ENCODE data around the gene EIF2A. TPM values are rescaled to one million over a fixed set of nuclear protein-coding genes. Genes with fewer than 3 reads are reported as not detected.

EIF2A gene
- total RNA-seq, 2 donors from 2014 or later, result 131 to 149 TPM

GRCh38 chr3:150547045-150547741, 606 bp downstream of the EIF2A start:
- no peaks in the 10 kb centered on the region for H3K27me3 Mint-ChIP-seq (ENCODE audit: low read depth)
- H3K4me3 Mint-ChIP-seq, result peak overlapping the region; percentile 94 to 100
- no peaks in the 10 kb centered on the region for H3K9me3 Mint-ChIP-seq
- ATAC-seq (replicated peaks in 1 of 2) (no peak), DNase-seq (no peak)
- peaks cover 70% of the 10 kb centered on the region for H3K4me1 Mint-ChIP-seq (ENCODE audit: low read depth)
- H3K27ac Mint-ChIP-seq, result peak overlapping the region; percentile 100
- peaks cover 16 to 36% of the 10 kb centered on the region in 2 donors for H3K36me3 Mint-ChIP-seq (ENCODE audit: insufficient read depth in 2 of 2)

DNA sequence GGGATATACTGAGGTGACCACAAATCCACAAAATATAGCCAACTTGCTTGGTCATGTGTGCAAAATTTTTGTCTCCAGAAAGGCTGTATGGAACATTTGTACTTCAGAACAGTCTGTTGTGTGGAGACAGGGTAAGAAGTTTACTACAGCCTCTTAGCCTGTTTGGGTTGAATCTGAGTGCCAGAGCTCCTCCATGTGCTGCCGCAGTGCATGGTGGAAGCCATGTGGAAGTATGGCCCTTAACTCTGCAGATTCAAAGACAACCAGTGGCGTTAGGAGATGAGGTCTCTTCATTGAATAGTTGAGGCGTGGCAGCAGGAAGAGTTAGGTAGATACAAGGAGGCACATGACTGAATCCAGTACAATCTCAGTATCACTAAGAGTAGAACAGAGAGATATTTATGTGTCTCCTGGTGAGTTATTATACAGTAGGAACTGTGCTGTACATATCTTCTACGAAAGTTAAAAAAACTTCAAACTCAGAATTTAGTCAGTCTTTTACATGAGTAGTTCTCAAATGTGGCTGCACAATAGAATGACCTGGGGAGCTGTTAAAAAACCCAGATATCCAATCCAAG, 9.4 kb downstream of the EIF2A start:
- H3K27me3 Mint-ChIP-seq (ENCODE audit: low read depth), result no peaks in the 10 kb centered on the region
- peaks cover 32% of the 10 kb centered on the region for H3K4me1 Mint-ChIP-seq (ENCODE audit: low read depth)
- DNase-seq (no peak), ATAC-seq (replicated peaks in 1 of 2) (peak in 1 of 2 donors; percentile 57)
- peaks cover 9 to 34% of the 10 kb centered on the region in 2 donors for H3K36me3 Mint-ChIP-seq (ENCODE audit: insufficient read depth in 2 of 2)
- H3K9me3 Mint-ChIP-seq, result no peaks in the 10 kb centered on the region
- H3K4me3 Mint-ChIP-seq, result no peak overlapping the region
- peak overlapping the region; percentile 67 for H3K27ac Mint-ChIP-seq

GRCh38 chr3:150556792-150557191, 10.2 kb downstream of the EIF2A start:
- H3K4me1 Mint-ChIP-seq (ENCODE audit: low read depth), result peaks cover 28% of the 10 kb centered on the region
- no peaks in the 10 kb centered on the region for H3K9me3 Mint-ChIP-seq
- H3K27me3 Mint-ChIP-seq (ENCODE audit: low read depth), result no peaks in the 10 kb centered on the region
- no peak for DNase-seq
- H3K4me3 Mint-ChIP-seq, result no peak overlapping the region
- no peak for ATAC-seq (replicated peaks in 1 of 2)
- peaks cover 8 to 32% of the 10 kb centered on the region in 2 donors for H3K36me3 Mint-ChIP-seq (ENCODE audit: insufficient read depth in 2 of 2)
- peak overlapping the region; percentile 67 for H3K27ac Mint-ChIP-seq

- Mint-ChIP-seq H3K9me3 (no peaks in the 10 kb centered on the region), H3K27ac (peak overlapping the region; percentile 68), H3K36me3 (ENCODE audit: insufficient read depth in 2 of 2) (peaks cover 6 to 26% of the 10 kb centered on the region in 2 donors), H3K27me3 (ENCODE audit: low read depth) (no peaks in the 10 kb centered on the region), H3K4me1 (ENCODE audit: low read depth) (peaks cover 28% of the 10 kb centered on the region), H3K4me3 (no peak overlapping the region)
- DNase-seq, result no peak
- ATAC-seq (replicated peaks in 1 of 2), result no peak
Observed at GRCh38 chr3:150557725-150558124, 11.1 kb downstream of the EIF2A start.

- ATAC-seq (replicated peaks in 1 of 2) (no peak), DNase-seq (no peak)
- Mint-ChIP-seq H3K9me3 (no peaks in the 10 kb centered on the region), H3K4me3 (no peak overlapping the region), H3K27ac (no peak overlapping the region), H3K36me3 (ENCODE audit: insufficient read depth in 2 of 2) (peaks cover 5 to 27% of the 10 kb centered on the region in 2 donors), H3K27me3 (ENCODE audit: low read depth) (no peaks in the 10 kb centered on the region), H3K4me1 (ENCODE audit: low read depth) (no peaks in the 10 kb centered on the region)
Observed at GRCh38 chr3:150564243-150564642, 17.7 kb downstream of the EIF2A start.

DNA sequence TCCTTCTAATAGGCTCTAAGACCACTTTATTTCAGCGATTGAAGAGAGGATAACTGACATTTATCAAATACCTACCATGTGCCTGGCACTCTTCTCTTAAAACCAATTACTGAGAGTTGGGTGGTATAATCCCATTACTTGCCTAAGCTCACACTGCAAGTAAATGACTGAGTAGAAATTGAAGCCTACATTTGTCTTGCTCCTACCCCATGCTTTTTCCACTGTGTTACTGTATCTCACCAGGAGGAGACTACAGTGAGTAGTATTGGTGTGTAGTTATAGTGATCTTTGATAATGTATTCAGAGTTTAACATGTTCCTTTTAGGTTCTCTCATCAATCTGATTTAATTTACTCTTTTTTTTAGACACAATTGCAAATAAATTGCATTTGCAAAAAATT, 20.7 kb downstream of the EIF2A start:
- peaks cover 5 to 32% of the 10 kb centered on the region in 2 donors for H3K36me3 Mint-ChIP-seq (ENCODE audit: insufficient read depth in 2 of 2)
- no peak for ATAC-seq (replicated peaks in 1 of 2)
- H3K9me3 Mint-ChIP-seq, result no peaks in the 10 kb centered on the region
- no peak for DNase-seq
- no peak overlapping the region for H3K4me3 Mint-ChIP-seq
- H3K27ac Mint-ChIP-seq, result peak overlapping the region; percentile 81
- H3K27me3 Mint-ChIP-seq (ENCODE audit: low read depth), result no peaks in the 10 kb centered on the region
- no peaks in the 10 kb centered on the region for H3K4me1 Mint-ChIP-seq (ENCODE audit: low read depth)

DNA sequence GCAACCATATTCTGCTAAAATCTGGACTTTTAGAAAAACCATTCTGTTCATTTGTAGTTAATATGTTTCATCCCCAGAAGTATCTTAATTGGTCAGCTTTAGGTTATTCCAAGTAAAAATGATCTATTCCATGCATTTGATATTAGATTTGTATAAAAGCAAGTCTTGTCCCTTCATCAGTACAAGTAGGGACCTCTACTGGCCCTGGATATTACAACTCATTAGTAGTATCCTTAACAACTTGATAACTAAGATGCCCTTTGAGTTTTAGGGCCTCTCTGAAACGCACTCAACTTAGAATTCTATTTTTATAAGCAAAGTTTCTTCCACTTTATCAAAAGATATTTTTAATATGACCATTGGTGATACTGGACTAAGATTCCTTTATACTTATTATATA, 31.3 kb downstream of the EIF2A start:
- peaks cover 13% of the 10 kb centered on the region for H3K4me1 Mint-ChIP-seq (ENCODE audit: low read depth)
- H3K27me3 Mint-ChIP-seq (ENCODE audit: low read depth), result no peaks in the 10 kb centered on the region
- H3K4me3 Mint-ChIP-seq, result no peak overlapping the region
- H3K27ac Mint-ChIP-seq, result no peak overlapping the region
- no peak for DNase-seq
- ATAC-seq (replicated peaks in 1 of 2), result no peak
- H3K36me3 Mint-ChIP-seq (ENCODE audit: insufficient read depth in 2 of 2), result peaks cover 6 to 20% of the 10 kb centered on the region in 2 donors
- H3K9me3 Mint-ChIP-seq, result no peaks in the 10 kb centered on the region

DNA sequence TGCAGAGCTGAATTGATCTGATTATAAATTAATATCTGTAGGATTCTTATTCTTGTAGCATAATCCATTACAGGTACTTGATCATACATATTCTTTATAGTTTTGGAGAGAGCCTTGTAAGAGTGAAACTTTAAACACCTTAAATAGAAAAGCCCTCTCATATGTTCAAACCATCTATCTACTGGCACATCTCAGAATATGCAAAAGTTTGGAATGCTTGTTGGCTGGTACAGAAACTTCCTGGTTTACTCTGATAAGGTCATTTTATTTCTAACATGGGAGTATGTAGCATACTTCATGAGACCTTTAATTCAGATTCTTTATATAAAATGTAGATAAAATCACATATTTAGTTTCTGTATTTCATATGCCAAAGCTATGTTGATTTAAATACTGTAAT, 34.6 kb downstream of the EIF2A start:
- ATAC-seq (replicated peaks in 1 of 2), result no peak
- Mint-ChIP-seq H3K36me3 (ENCODE audit: insufficient read depth in 2 of 2) (peaks cover 12 to 28% of the 10 kb centered on the region in 2 donors), H3K9me3 (no peaks in the 10 kb centered on the region), H3K27ac (peak overlapping the region; percentile 48), H3K27me3 (ENCODE audit: low read depth) (no peaks in the 10 kb centered on the region), H3K4me1 (ENCODE audit: low read depth) (peaks cover 22% of the 10 kb centered on the region), H3K4me3 (no peak overlapping the region)
- no peak for DNase-seq

GRCh38 chr3:150582620-150583019, 36.0 kb downstream of the EIF2A start:
- Mint-ChIP-seq H3K9me3 (no peaks in the 10 kb centered on the region), H3K36me3 (ENCODE audit: insufficient read depth in 2 of 2) (peaks cover 10 to 20% of the 10 kb centered on the region in 2 donors), H3K27ac (peak overlapping the region; percentile 90), H3K4me3 (peak overlapping the region; percentile 12 to 71), H3K27me3 (ENCODE audit: low read depth) (no peaks in the 10 kb centered on the region), H3K4me1 (ENCODE audit: low read depth) (peaks cover 22% of the 10 kb centered on the region)
- no peak for DNase-seq
- ATAC-seq (replicated peaks in 1 of 2), result no peak

DNA sequence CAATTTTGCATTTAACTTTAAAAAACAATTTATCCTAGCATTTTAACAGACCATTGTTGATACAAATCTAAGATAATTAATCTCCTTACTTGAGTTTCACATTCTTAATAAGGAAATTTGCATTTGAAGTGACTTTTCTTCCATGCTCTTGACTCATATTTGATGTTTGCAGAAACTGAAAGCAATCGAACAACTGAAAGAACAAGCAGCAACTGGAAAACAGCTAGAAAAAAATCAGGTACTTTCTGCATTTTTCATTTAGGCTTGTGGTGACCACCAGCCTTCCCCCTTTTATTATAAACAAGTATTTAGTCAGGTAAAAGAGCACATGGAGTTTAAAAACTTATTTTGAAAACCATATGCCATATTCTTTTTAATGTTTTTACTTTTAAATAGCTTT, 36.4 kb downstream of the EIF2A start:
- DNase-seq (no peak), ATAC-seq (replicated peaks in 1 of 2) (peak in 1 of 2 donors; percentile 39)
- Mint-ChIP-seq H3K4me1 (ENCODE audit: low read depth) (peaks cover 22% of the 10 kb centered on the region), H3K27ac (peak overlapping the region; percentile 90), H3K27me3 (ENCODE audit: low read depth) (no peaks in the 10 kb centered on the region), H3K36me3 (ENCODE audit: insufficient read depth in 2 of 2) (peaks cover 8 to 20% of the 10 kb centered on the region in 2 donors), H3K4me3 (peak overlapping the region; percentile 8 to 71), H3K9me3 (no peaks in the 10 kb centered on the region)

DNA sequence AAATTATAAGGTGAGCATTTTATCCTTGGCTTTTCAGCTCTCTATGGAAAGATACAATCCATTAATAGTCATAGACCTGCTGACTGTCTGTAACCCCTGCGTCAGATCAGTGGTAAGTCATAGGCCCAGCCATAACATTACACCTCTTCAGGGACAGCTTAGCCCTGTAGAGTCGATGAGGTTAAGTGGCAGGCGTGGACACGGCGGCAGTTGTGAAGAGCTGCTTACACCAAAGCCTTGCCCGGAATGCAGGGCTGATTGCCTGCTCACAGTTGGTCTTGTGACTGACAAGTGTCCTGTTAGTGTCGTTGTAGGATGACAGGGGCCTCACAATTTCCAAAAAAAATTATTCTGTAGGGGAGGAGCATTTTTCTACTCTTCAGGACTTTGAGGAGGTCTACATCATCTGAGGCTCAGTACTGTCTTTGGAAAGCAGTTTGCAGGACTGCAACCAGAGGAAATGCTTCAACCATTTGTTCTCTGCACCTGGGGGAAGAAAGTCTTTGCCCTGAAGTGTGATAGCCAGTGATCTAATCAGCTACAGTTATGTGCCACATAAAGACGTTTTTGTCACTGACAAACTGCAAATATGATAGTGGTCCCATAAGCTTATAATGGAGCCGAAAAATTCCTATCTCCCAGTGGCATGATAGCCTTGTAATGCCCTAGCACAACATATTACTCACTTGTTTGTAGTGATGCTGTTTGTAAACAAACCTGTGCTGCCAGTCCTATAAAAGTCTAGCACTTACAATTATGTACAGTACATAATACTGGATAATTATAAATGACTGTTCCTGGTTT, 41.6 kb downstream of the EIF2A start:
- Mint-ChIP-seq H3K9me3 (no peaks in the 10 kb centered on the region), H3K4me1 (ENCODE audit: low read depth) (peaks cover 19% of the 10 kb centered on the region), H3K27me3 (ENCODE audit: low read depth) (no peaks in the 10 kb centered on the region), H3K27ac (peak overlapping the region; percentile 42), H3K36me3 (ENCODE audit: insufficient read depth in 2 of 2) (peaks cover 6 to 11% of the 10 kb centered on the region in 2 donors), H3K4me3 (no peak overlapping the region)
- ATAC-seq (replicated peaks in 1 of 2), result no peak
- no peak for DNase-seq

- no peaks in the 10 kb centered on the region for H3K9me3 Mint-ChIP-seq
- H3K36me3 Mint-ChIP-seq (ENCODE audit: insufficient read depth in 2 of 2), result peaks cover 6 to 9% of the 10 kb centered on the region in 2 donors
- DNase-seq (no peak), ATAC-seq (replicated peaks in 1 of 2) (peak; percentile 47 to 74)
- H3K27ac Mint-ChIP-seq, result peak overlapping the region; percentile 90
- peaks cover 14% of the 10 kb centered on the region for H3K4me1 Mint-ChIP-seq (ENCODE audit: low read depth)
- H3K4me3 Mint-ChIP-seq, result peak overlapping the region in 1 of 2 donors; percentile 10
- H3K27me3 Mint-ChIP-seq (ENCODE audit: low read depth), result no peaks in the 10 kb centered on the region
Observed at GRCh38 chr3:150589759-150590158, 43.2 kb downstream of the EIF2A start.

DNA sequence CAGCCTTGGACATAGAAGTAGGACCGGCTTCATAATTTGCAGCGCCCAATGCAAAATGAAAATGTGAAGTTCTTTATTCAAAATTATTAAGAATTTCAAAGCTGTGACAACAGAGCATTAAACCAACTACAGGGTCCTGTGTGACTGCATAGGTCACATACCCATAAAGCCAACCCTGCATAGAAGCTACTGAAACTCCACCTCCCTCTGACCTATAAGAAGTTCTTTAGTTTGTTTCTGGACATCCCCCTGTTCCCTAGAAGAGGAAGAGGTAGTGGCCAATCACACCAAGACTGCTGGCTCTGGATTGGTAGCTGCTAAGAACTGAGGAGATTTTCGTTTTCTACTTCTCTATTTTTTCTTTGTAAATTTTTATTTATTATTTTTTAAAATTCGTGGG, 47.6 kb downstream of the EIF2A start:
- no peak for ATAC-seq (replicated peaks in 1 of 2)
- Mint-ChIP-seq H3K9me3 (no peaks in the 10 kb centered on the region), H3K27me3 (ENCODE audit: low read depth) (no peaks in the 10 kb centered on the region), H3K4me3 (no peak overlapping the region), H3K36me3 (ENCODE audit: insufficient read depth in 2 of 2) (no peaks in the 10 kb centered on the region), H3K4me1 (ENCODE audit: low read depth) (peaks cover 11% of the 10 kb centered on the region), H3K27ac (no peak overlapping the region)
- no peak for DNase-seq
